HepG2 (cell line): ENCODE data around the gene ENO2. TPM values are rescaled to one million over a fixed set of nuclear protein-coding genes. Genes with fewer than 3 reads are reported as not detected.

Experiments used
- CBFB ChIP-seq: sonication (generic); formaldehyde crosslinking; IDR thresholded peaks from 2 replicates; pipeline ENCODE4 v1.4.0; 2020; ENCODE audit warnings: missing genetic modification reagents
- HCFC1 ChIP-seq: fragments of 150-350 bp; IDR thresholded peaks from 2 replicates; pipeline ENCODE4 v1.6.1; 2014; ENCODE audit warnings: low read depth, low read length
- JUND ChIP-seq: sonication (generic); formaldehyde crosslinking; IDR thresholded peaks from 2 replicates; pipeline ENCODE4 v1.8.0; 2022; ENCODE audit warnings: mild to moderate bottlenecking, missing genetic modification reagents
- PHF21A ChIP-seq: sonication (generic); formaldehyde crosslinking; IDR thresholded peaks from 2 replicates; pipeline ENCODE4 v1.5.0; 2020; ENCODE audit warnings: mild to moderate bottlenecking, missing genetic modification reagents
- PLRG1 ChIP-seq: fragments of 450-650 bp; conservative IDR thresholded peaks from 2 replicates; pipeline ENCODE4 v1.6.1; 2016
- POGZ ChIP-seq: sonication (generic); formaldehyde crosslinking; IDR thresholded peaks from 2 replicates; pipeline ENCODE4 v1.4.0; 2020; ENCODE audit warnings: mild to moderate bottlenecking, missing genetic modification reagents
- RBM39 ChIP-seq: fragments of 200-400 bp; formaldehyde crosslinking; IDR thresholded peaks from one replicate; pipeline ENCODE4 v1.6.1; 2018; ENCODE audit warnings: antibody characterized with exemption, mild to moderate bottlenecking, low read depth, low read length; ENCODE audit not compliant: poor library complexity, severe bottlenecking
- SNAI1 ChIP-seq: sonication (generic); formaldehyde crosslinking; IDR thresholded peaks from 2 replicates; pipeline ENCODE4 v1.5.0; 2020; ENCODE audit warnings: mild to moderate bottlenecking, missing genetic modification reagents, borderline replicate concordance
- ZFP36L1 ChIP-seq: sonication (generic); formaldehyde crosslinking; IDR thresholded peaks from 2 replicates; pipeline ENCODE4 v1.8.0; 2022; ENCODE audit warnings: mild to moderate bottlenecking, missing genetic modification reagents, moderate library complexity
- ZNF263 ChIP-seq: sonication (generic); formaldehyde crosslinking; IDR thresholded peaks from 2 replicates; pipeline ENCODE4 v1.4.0; 2020; ENCODE audit warnings: missing genetic modification reagents
- ZNF572 ChIP-seq: sonication (generic); formaldehyde crosslinking; IDR thresholded peaks from 2 replicates; pipeline ENCODE4 v1.5.1; 2020; ENCODE audit warnings: mild to moderate bottlenecking, missing genetic modification reagents
- ZNF790 ChIP-seq: sonication (generic); formaldehyde crosslinking; IDR thresholded peaks from 2 replicates; pipeline ENCODE4 v1.8.0; 2022; ENCODE audit warnings: missing genetic modification reagents, mild to moderate bottlenecking, borderline replicate concordance
- ZSCAN12 ChIP-seq: sonication (generic); formaldehyde crosslinking; IDR thresholded peaks from 2 replicates; pipeline ENCODE4 v1.9.0; 2021; ENCODE audit warnings: mild to moderate bottlenecking, missing genetic modification reagents
- polyA plus RNA-seq, 8 experiments: library from polyadenylated mRNA; depleted of rRNA in 3 of 8; stranded (reverse) in 7 of 8; unstranded in 1 of 8; fragments of >200 nt; fragmentation: Illumina TruSeq in 4 of 8; extraction: Trizol in 4 of 8; gene quantifications; 2 replicates each; pipeline versions ENCODE4 v1.2.1 to v1.2.3, GENCODE V29; 2011 to 2016; ENCODE audit warnings: low read depth in 4 of 8, missing spikeins in 1 of 8, mixed read lengths in 1 of 8; ENCODE audit not compliant: insufficient read depth in 1 of 8
- total RNA-seq, 5 experiments: library from RNA; depleted of rRNA; stranded (reverse); fragments of >200 nt; fragmentation: Illumina TruSeq; extraction: Trizol; gene quantifications; 2 replicates each; pipeline ENCODE4 v1.2.3, GENCODE V29; 2016; ENCODE audit warnings: low read depth in 1 of 5
- TF ChIP-seq, protein P1 (sequence below): sonication (generic); formaldehyde crosslinking; IDR thresholded peaks from 2 replicates; pipeline ENCODE4 v1.8.0; 2022; ENCODE audit warnings: low read depth, missing genetic modification reagents
- TF ChIP-seq, protein P2 (sequence below): sonication (generic); formaldehyde crosslinking; IDR thresholded peaks from 2 replicates; pipeline ENCODE4 v1.8.1; 2023; ENCODE audit warnings: missing genetic modification reagents, inconsistent platforms, borderline replicate concordance
- TF ChIP-seq, protein P3 (sequence below): sonication (generic); formaldehyde crosslinking; IDR thresholded peaks from 2 replicates; pipeline ENCODE4 v1.8.1; 2023; ENCODE audit warnings: mild to moderate bottlenecking, moderate library complexity, missing genetic modification reagents
- TF ChIP-seq, protein P4 (sequence below): sonication (generic); formaldehyde crosslinking; IDR thresholded peaks from 2 replicates; pipeline ENCODE4 v1.5.0; 2020; ENCODE audit warnings: missing genetic modification reagents
- TF ChIP-seq, protein P5 (sequence below): sonication (generic); formaldehyde crosslinking; IDR thresholded peaks from 2 replicates; pipeline ENCODE4 v1.8.1; 2022; ENCODE audit warnings: mild to moderate bottlenecking, missing genetic modification reagents
- TF ChIP-seq, protein P6 (sequence below): sonication (generic); formaldehyde crosslinking; IDR thresholded peaks from 2 replicates; pipeline ENCODE4 v1.4.0; 2020; ENCODE audit warnings: missing genetic modification reagents

ENO2 gene
- total and polyA plus RNA-seq, 2 of the 13 experiments (the other 11 are each of a cell fraction or from before 2014, with no cell fraction given), result 19.3 to 136 TPM

DNA sequence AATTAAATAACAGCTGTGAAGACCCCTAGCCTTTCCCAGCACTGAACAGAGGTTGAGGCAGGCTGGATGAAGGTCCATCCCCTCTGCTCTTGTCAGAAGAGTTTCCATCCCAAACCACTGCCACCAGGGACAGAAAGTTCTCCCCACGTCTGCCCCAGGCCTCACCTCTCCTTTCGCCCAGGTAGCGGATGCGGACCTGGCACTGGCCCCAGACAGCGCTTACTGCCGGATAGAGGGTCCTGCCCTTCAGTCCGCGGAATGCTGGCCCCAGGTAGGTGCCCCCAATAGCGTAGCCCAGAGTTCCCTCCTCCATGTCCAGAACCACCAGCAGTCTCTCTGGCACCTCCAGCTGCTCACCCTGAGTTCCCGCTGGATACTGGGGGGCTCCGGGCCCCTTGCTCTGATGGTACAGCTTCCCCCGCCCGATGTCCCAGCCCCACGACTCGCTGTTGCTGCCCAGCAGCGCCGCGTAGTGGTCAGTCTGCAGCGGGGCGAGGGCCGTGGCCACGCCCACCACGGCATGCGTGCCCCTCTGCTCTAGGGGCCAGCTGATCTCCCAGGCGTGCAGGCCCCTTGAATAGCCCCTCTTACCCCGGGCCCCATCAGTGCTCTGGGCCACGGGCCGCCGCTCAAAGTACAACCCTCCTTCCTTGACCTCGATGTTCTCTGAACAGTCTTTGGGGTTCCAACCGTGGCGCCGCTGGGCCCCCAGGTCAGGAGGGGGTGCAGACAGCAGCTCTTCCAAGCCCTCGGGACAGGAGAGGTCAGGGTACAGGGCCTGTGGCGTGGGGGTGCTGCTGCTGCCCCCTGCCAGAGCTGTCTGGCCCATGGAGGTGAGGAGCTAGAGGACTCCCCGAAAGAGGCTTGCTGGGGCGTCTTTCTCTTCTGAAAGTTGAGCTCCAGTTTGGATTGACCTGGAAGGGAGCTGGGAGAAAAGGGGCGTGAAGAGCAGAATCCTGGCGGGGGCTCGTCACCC lies 42.0 kb upstream of the ENO2 start (continued):
- TF ChIP-seq ZFP36L1 (CRISPR knock-in tag) (0 out of 2 replicates have a peak, but pooled peaks have one; percentile 9), PLRG1 (no peak), POGZ (CRISPR knock-in tag) (no peak), JUND (peak; percentile 69; the same call in 1 of the 2 replicates), ZSCAN12 (peak; percentile 75; the same call in 1 of the 2 replicates), ZNF790 (CRISPR knock-in tag) (no peak), SNAI1 (0 out of 2 replicates have a peak, but pooled peaks have one; percentile 70), ZNF572 (CRISPR knock-in tag) (peak; percentile 57; the same call in 1 of the 2 replicates), HCFC1 (no peak), PHF21A (CRISPR knock-in tag) (peak; percentile 77), ZNF263 (0 out of 2 replicates have a peak, but pooled peaks have one; percentile 29), CBFB (peak; percentile 73), RBM39 (peak; percentile 34)
- TF ChIP-seq, protein P1, sequence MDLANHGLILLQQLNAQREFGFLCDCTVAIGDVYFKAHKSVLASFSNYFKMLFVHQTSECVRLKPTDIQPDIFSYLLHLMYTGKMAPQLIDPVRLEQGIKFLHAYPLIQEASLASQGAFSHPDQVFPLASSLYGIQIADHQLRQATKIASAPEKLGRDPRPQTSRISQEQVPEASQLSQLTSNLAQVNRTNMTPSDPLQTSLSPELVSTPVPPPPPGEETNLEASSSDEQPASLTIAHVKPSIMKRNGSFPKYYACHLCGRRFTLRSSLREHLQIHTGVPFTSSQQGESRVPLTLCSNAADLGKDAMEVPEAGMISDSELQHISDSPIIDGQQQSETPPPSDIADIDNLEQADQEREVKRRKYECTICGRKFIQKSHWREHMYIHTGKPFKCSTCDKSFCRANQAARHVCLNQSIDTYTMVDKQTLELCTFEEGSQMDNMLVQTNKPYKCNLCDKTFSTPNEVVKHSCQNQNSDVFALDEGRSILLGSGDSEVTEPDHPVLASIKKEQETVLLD, result peak; percentile 50; the same call in 1 of the 2 replicates
- TF ChIP-seq, protein P2, sequence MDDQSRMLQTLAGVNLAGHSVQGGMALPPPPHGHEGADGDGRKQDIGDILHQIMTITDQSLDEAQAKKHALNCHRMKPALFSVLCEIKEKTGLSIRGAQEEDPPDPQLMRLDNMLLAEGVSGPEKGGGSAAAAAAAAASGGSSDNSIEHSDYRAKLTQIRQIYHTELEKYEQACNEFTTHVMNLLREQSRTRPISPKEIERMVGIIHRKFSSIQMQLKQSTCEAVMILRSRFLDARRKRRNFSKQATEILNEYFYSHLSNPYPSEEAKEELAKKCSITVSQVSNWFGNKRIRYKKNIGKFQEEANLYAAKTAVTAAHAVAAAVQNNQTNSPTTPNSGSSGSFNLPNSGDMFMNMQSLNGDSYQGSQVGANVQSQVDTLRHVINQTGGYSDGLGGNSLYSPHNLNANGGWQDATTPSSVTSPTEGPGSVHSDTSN, result 0 out of 2 replicates have a peak, but pooled peaks have one; percentile 43
- TF ChIP-seq, protein P3, sequence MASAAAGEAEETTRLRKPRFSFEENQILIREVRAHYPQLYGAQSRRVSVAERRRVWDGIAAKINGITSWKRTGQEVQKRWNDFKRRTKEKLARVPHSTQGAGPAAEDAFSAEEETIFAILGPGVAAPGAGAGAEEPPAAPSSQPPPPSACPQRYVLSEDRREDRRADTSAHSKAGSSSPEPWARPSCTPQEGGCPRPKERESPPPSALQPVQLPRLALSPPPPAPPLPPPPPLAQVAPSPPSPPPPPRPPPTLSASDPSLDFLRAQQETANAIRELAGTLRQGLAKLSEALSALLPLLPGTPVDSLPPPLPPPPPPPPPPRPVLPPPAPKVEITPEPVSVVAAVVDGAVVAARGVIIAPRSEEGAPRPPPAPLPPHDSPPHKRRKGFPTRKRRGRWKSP (CRISPR knock-in tag), result peak; percentile 81
- TF ChIP-seq, protein P4, sequence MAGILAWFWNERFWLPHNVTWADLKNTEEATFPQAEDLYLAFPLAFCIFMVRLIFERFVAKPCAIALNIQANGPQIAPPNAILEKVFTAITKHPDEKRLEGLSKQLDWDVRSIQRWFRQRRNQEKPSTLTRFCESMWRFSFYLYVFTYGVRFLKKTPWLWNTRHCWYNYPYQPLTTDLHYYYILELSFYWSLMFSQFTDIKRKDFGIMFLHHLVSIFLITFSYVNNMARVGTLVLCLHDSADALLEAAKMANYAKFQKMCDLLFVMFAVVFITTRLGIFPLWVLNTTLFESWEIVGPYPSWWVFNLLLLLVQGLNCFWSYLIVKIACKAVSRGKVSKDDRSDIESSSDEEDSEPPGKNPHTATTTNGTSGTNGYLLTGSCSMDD (CRISPR knock-in tag), result peak; percentile 45; the same call in 1 of the 2 replicates
- TF ChIP-seq, protein P5, sequence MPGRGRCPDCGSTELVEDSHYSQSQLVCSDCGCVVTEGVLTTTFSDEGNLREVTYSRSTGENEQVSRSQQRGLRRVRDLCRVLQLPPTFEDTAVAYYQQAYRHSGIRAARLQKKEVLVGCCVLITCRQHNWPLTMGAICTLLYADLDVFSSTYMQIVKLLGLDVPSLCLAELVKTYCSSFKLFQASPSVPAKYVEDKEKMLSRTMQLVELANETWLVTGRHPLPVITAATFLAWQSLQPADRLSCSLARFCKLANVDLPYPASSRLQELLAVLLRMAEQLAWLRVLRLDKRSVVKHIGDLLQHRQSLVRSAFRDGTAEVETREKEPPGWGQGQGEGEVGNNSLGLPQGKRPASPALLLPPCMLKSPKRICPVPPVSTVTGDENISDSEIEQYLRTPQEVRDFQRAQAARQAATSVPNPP, result peak; percentile 7; the same call in 1 of the 2 replicates
- TF ChIP-seq, protein P6, sequence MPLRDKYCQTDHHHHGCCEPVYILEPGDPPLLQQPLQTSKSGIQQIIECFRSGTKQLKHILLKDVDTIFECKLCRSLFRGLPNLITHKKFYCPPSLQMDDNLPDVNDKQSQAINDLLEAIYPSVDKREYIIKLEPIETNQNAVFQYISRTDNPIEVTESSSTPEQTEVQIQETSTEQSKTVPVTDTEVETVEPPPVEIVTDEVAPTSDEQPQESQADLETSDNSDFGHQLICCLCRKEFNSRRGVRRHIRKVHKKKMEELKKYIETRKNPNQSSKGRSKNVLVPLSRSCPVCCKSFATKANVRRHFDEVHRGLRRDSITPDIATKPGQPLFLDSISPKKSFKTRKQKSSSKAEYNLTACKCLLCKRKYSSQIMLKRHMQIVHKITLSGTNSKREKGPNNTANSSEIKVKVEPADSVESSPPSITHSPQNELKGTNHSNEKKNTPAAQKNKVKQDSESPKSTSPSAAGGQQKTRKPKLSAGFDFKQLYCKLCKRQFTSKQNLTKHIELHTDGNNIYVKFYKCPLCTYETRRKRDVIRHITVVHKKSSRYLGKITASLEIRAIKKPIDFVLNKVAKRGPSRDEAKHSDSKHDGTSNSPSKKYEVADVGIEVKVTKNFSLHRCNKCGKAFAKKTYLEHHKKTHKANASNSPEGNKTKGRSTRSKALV (CRISPR knock-in tag), result 0 out of 2 replicates have a peak, but pooled peaks have one; percentile 45
